ENCODE measurements around the gene SWSAP1. TPM values are rescaled to one million over a fixed set of nuclear protein-coding genes. Genes with fewer than 3 reads are reported as not detected.

SWSAP1 gene
- total and polyA plus RNA-seq, 2 of the 8 experiments (the other 6 are each of a cell fraction or from before 2014, with no cell fraction given), result 3.1 to 5.2 TPM

DNA sequence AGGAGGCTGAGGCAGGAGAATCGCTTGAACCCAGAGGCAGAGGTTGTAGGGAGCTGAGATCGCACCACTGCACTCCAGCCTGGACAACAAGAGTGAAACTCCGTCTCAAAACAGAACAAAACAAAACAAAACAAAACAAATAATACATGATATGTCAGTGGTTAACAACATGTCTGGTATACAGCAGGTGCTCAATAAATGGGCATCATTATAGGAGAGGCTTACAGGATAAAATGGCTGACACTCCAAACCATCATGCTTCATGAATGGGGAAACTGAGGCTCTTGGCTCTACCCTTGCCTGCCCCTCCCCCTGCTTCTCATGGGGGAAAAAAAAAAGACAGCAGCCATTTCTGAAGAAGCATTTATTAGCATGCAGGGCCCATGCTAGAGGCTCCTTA lies 32.0 kb upstream of the SWSAP1 start:
- Histone ChIP-seq H3K9ac (replicated peaks in 1 of 4; ENCODE audit: extremely low read depth in 1 of 4, low read depth in 3 of 4, low read length in 3 of 4) (no peak overlapping the region), H3K79me1 (ENCODE audit: low read depth, low read length) (peaks cover 2% of the 10 kb centered on the region; the same call in 1 of the 2 replicates), H3K23ac (ENCODE audit: insufficient read length) (no peak overlapping the region), H4K8ac (ENCODE audit: extremely low read depth, insufficient read depth, low read length) (no peak overlapping the region), H3K18ac (ENCODE audit: extremely low read depth, low read length) (no peak overlapping the region), H2AFZ (ENCODE audit: low read length) (no peak overlapping the region), H3K23me2 (ENCODE audit: low read depth, low read length) (peaks cover 23% of the 10 kb centered on the region), H3K56ac (replicated peaks; ENCODE audit: insufficient read length, low read depth, low read length) (no peak overlapping the region), H3K14ac (ENCODE audit: insufficient read length) (no peak overlapping the region), H2BK15ac (ENCODE audit: low read length) (no peak overlapping the region), H3K9me3 (ENCODE audit: insufficient read depth in 2 of 2, low read depth in 1 of 2, low read length in 1 of 2) (no peaks in the 10 kb centered on the region), H2AK5ac (ENCODE audit: low read depth, low read length) (no peak overlapping the region), H3K27me3 (replicated peaks in 1 of 4; ENCODE audit: control insufficient read depth in 3 of 4, extremely low read depth in 1 of 4, insufficient read depth in 3 of 4, low read length in 3 of 4) (no peaks in the 10 kb centered on the region; a peak in 2 of 7 replicates), H4K91ac (replicated peaks; ENCODE audit: insufficient read length, low read length) (no peak overlapping the region), H3K4me1 (replicated peaks in 1 of 4; ENCODE audit: control insufficient read depth in 3 of 4, insufficient read depth in 4 of 4, low read length in 3 of 4) (peaks cover 0 to 14% (median 7%) of the 10 kb centered on the region in 4 experiments; a peak in 6 of 7 replicates), H2BK12ac (ENCODE audit: low read depth, low read length) (no peak overlapping the region), H2BK20ac (ENCODE audit: low read length) (no peak overlapping the region), H3K4me2 (ENCODE audit: insufficient read depth in 1 of 2, low read depth in 2 of 2, low read length in 2 of 2) (no peak overlapping the region), H3K4me3 (ENCODE audit: extremely low read depth in 1 of 4, insufficient read depth in 2 of 4, low read depth in 3 of 4, low read length in 4 of 4) (no peak overlapping the region), H2BK5ac (ENCODE audit: low read depth, low read length) (no peak overlapping the region), H3K79me2 (ENCODE audit: control insufficient read depth in 1 of 2, insufficient read depth in 2 of 2, low read length in 2 of 2) (peaks cover 0 to 3% of the 10 kb centered on the region in 2 experiments; a peak in 1 of 4 replicates), H2BK120ac (replicated peaks; ENCODE audit: low read depth, low read length) (no peak overlapping the region), H3K4ac (replicated peaks; ENCODE audit: insufficient read length, low read depth, low read length) (no peak overlapping the region), H3K27ac (ENCODE audit: low read depth, low read length) (no peak overlapping the region), H3K36me3 (ENCODE audit: control insufficient read depth in 2 of 4, insufficient read depth in 4 of 4, low read length in 3 of 4) (no peaks in the 10 kb centered on the region), H4K5ac (ENCODE audit: insufficient read length, low read depth, low read length) (no peak overlapping the region), H4K20me1 (replicated peaks in 1 of 2; ENCODE audit: control insufficient read depth in 1 of 2, insufficient read depth in 2 of 2, low read length in 2 of 2) (peaks cover 0 to 5% of the 10 kb centered on the region in 2 experiments)
- DNase-seq (ENCODE audit: low read depth in 1 of 2, low spot score in 2 of 2), result no peak
- no peak for FAIRE-seq
- WGBS, 2 experiments (ENCODE audit: extremely low coverage in 1 of 2, insufficient coverage in 1 of 2, insufficient read length in 1 of 2, insufficient replicate concordance in 2 of 2, low coverage in 1 of 2, low lambda C conversion rate in 2 of 2, missing lambda C conversion rate in 1 of 2), result 86% methylated on average over 3 of the region's 3 CpGs; no CpG with 5 or more reads in 1 of the 2 experiments
- CTCF ChIA-PET (ENCODE audit: partially characterized antibody), result interaction anchor here (0.8 to 1.2 kb wide), 2 partner anchors 39 to 49 kb away, joined by 3 to 4 read pairs; no protein-coding TSS in a partner anchor
- TF ChIP-seq EZH2 (IDR thresholded peaks at IDR 0.05; ENCODE audit: low read depth, low read length, severe bottlenecking) (no peak), CREB1 (IDR thresholded peaks at IDR 0.05) (no peak), TBP (IDR thresholded peaks at IDR 0.05; ENCODE audit: low read depth, low read length) (no peak), SIRT6 (IDR thresholded peaks at IDR 0.05; ENCODE audit: low read length) (no peak), NANOG (IDR thresholded peaks at IDR 0.05; ENCODE audit: insufficient read depth, low read depth, low read length, poor library complexity, severe bottlenecking) (no peak), CTBP2 (IDR thresholded peaks at IDR 0.05; ENCODE audit: borderline replicate concordance, insufficient read depth, insufficient read length, low read length) (no peak), SRF (IDR thresholded peaks at IDR 0.05; ENCODE audit: low read depth, low read length) (no peak), CEBPB (IDR thresholded peaks at IDR 0.05; ENCODE audit: low read depth, low read length) (no peak), MAFK (IDR thresholded peaks at IDR 0.05; ENCODE audit: low read depth, low read length) (no peak), RFX5 (IDR thresholded peaks at IDR 0.05; ENCODE audit: borderline replicate concordance, low read depth, low read length) (no peak), RNF2 (IDR thresholded peaks at IDR 0.05; ENCODE audit: borderline replicate concordance, low read depth, low read length, missing control alignments, poor library complexity, severe bottlenecking) (no peak)
- POLR2A ChIA-PET (ENCODE audit: partially characterized antibody), result interaction anchor here (1.5 kb wide), 1 partner anchor 13 kb away, joined by 6 read pairs; the partner anchor contains the start of gene PLPPR2
